Ovary (tissue), 9 donors: ENCODE measurements around the gene GPX2. TPM values are rescaled to one million over a fixed set of nuclear protein-coding genes. Genes with fewer than 3 reads are reported as not detected.

Source experiments
- DNase-seq, 5 donors: peaks; one replicate each; pipeline ENCODE4 v3.0.0-alpha.2; 2019 to 2020
- H3K27ac ChIP-seq, 2 donors: fragments of 200-600 bp; one replicate each; pipeline versions ENCODE4 v1.5.1 to v1.8.0; 2019 to 2022
- H3K27me3 ChIP-seq: fragments of 200-600 bp; one replicate; pipeline ENCODE4 v1.8.0; 2022
- H3K36me3 ChIP-seq: fragments of 200-600 bp; sonication (generic); one replicate; pipeline ENCODE4 v1.5.1; 2019
- H3K4me1 ChIP-seq: one replicate; pipeline ENCODE4 v1.8.1; 2013; ENCODE audit warnings: mild to moderate bottlenecking, moderate library complexity; ENCODE audit not compliant: insufficient read depth
- H3K4me3 ChIP-seq: fragments of 200-600 bp; sonication (generic); one replicate; pipeline ENCODE4 v1.5.1; 2017
- H3K9me3 ChIP-seq, 2 donors: fragments of 200-600 bp in 1 of 2; sonication (generic) in 1 of 2; one replicate each; pipeline versions ENCODE4 v1.5.1 to v1.8.1; 2013 to 2019; ENCODE audit warnings: mild to moderate bottlenecking in 1 of 2, moderate library complexity in 1 of 2
- EP300 ChIP-seq: sonication (generic); formaldehyde crosslinking; IDR thresholded peaks from one replicate; pipeline ENCODE4 v1.6.1; 2017; ENCODE audit warnings: antibody characterized with exemption
- POLR2A ChIP-seq: fragments of 450-650 bp; IDR thresholded peaks from one replicate; pipeline ENCODE4 v1.6.1; 2017; ENCODE audit warnings: antibody characterized with exemption, mild to moderate bottlenecking, moderate library complexity
- WGBS, 3 donors: extraction: QIAGEN DNeasy Blood & Tissue Kit in 1 of 3; methylation state at CpG; one replicate each; pipeline versions ENCODE4 v1.1.5 to v1.1.7; 2013 to 2017; 5-methylcytosine and 5-hydroxymethylcytosine counted together
- intact Hi-C, 4 donors: fragments of 100-400 bp; cut with DNase I; formaldehyde crosslinking; loops; one replicate each; pipeline versions ENCODE4 v1.11.0 to v1.15.1; 2022 to 2023
- polyA plus RNA-seq, 2 donors: library from polyadenylated mRNA; stranded (reverse); fragments of 200-250 nt in 1 of 2; fragments of 350-450 nt in 1 of 2; fragmentation: Illumina TruSeq in 1 of 2; extraction: RNeasy Lipid Tissue Mini Kit (QIAGEN cat#74804) in 1 of 2; gene quantifications; one replicate each; pipeline ENCODE4 v1.2.3, GENCODE V29; 2013 to 2014
- total RNA-seq, 7 donors: library from RNA; depleted of rRNA in 2 of 7; stranded (reverse); fragments of >200 nt in 2 of 7; fragmentation: NEBNext Ultra II Directional in 3 of 7; extraction: Animal tissue kit (Norgen Biotek cat#: 25700) in 3 of 7; gene quantifications; one replicate each; pipeline versions ENCODE4 v1.1.0 to v1.2.4, GENCODE V29; 2016 to 2023
- TF ChIP-seq, protein P1 (sequence below), 3 donors: fragments of 450-650 bp in 2 of 3; fragments of 200-600 bp in 1 of 3; IDR thresholded peaks; one replicate each; pipeline versions ENCODE4 v1.5.1 to v1.8.0; 2016 to 2022; ENCODE audit warnings: antibody characterized with exemption in 3 of 3, mild to moderate bottlenecking in 1 of 3
- donor health status: DM: no; HTN: no; CAD: no; lungs with moderate emphysema.
- donor health status: DM: no; HTN: no; CAD: no.
- donor health status: Bipolar disorder and iron deficiency.
- donor health status: DM: yes; HTN: yes; CAD: no.
- donor health status: DM: no; HTN: no; CAD: no.
- donor health status: DM: yes; HTN: yes; CAD: no.

GPX2 gene
- total and polyA plus RNA-seq, 9 donors, result 1.00 to 4.8 TPM; not detected in 7

DNA sequence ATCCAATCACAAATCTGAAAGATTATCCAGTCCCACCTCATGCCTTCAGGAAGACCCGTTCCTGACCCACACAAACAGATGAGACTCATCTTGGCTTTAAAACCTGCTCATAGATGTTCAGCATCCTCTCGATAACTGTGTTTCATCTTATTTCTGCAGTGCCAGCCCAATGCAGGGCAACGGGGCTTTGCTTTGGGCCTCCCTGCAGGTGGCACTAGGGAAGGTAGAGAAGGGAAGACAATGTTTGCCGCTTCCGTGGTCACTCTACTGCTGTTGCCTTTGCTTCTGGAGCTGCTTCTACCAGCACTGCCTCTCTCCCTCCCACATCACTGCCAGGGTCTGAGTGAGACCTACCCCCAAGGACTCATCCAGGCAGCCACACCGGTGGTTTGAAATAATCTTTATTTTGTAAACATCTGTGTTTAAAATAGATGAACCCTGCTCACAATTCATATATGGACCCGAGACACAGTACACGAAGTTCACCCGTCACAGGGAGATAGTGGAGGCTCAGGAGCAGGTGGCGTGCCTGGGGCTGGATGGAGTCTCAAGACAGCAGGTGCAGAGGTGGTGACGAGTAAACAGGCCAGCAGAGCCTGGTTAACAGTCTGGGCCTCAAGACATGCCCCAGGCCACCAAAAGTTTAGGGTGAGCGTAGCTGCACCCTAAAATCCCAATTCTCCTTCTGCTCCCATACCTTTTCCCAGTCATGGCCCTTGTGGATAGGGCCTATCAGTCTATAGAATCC is 3.1 kb upstream of the GPX2 start:
- TF ChIP-seq POLR2A, result no peak
- TF ChIP-seq EP300, result no peak
- TF ChIP-seq, protein P1, sequence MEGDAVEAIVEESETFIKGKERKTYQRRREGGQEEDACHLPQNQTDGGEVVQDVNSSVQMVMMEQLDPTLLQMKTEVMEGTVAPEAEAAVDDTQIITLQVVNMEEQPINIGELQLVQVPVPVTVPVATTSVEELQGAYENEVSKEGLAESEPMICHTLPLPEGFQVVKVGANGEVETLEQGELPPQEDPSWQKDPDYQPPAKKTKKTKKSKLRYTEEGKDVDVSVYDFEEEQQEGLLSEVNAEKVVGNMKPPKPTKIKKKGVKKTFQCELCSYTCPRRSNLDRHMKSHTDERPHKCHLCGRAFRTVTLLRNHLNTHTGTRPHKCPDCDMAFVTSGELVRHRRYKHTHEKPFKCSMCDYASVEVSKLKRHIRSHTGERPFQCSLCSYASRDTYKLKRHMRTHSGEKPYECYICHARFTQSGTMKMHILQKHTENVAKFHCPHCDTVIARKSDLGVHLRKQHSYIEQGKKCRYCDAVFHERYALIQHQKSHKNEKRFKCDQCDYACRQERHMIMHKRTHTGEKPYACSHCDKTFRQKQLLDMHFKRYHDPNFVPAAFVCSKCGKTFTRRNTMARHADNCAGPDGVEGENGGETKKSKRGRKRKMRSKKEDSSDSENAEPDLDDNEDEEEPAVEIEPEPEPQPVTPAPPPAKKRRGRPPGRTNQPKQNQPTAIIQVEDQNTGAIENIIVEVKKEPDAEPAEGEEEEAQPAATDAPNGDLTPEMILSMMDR (IDR thresholded peaks at IDR 0.05), result no peak
- Histone ChIP-seq H3K36me3 (no peaks in the 10 kb centered on the region), H3K9me3 (no peaks in the 10 kb centered on the region), H3K27ac (no peak overlapping the region), H3K4me1 (no peaks in the 10 kb centered on the region), H3K27me3 (no peaks in the 10 kb centered on the region), H3K4me3 (no peak overlapping the region)
- intact Hi-C loops, result no loop called here
- no peak for DNase-seq
- 78 to 90% (median 85%) methylated on average over 12 of the region's 12 CpGs for WGBS, 3 donors

DNA sequence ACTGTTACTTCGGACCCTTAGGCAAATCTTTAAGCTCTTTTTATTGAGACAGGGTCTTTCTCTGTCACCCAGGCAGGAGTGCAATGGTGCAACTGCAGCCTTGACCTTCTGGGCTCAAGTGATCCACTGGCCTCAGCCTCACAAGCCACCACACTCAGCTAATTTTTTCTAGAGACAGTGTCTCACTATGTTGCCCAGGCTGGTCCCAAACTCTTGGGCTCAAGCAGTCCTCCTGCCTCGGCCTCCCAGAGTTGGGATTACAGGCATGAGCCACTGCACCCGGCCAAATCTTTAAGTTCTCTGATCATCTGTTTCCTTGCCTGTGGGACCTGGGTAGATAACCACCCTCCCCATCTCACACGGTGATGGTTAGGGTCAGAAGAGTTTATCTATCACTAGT is 2.3 kb upstream of the GPX2 start:
- Histone ChIP-seq H3K27ac (no peak overlapping the region), H3K4me3 (no peak overlapping the region), H3K4me1 (no peaks in the 10 kb centered on the region), H3K27me3 (no peaks in the 10 kb centered on the region), H3K36me3 (no peaks in the 10 kb centered on the region), H3K9me3 (no peaks in the 10 kb centered on the region)
- intact Hi-C loops, result no loop called here
- TF ChIP-seq, protein P1 (IDR thresholded peaks at IDR 0.05), result no peak
- TF ChIP-seq POLR2A (no peak), EP300 (no peak)
- no peak for DNase-seq
- 90 to 91% (median 90%) methylated on average over 4 of the region's 4 CpGs for WGBS, 3 donors

DNA sequence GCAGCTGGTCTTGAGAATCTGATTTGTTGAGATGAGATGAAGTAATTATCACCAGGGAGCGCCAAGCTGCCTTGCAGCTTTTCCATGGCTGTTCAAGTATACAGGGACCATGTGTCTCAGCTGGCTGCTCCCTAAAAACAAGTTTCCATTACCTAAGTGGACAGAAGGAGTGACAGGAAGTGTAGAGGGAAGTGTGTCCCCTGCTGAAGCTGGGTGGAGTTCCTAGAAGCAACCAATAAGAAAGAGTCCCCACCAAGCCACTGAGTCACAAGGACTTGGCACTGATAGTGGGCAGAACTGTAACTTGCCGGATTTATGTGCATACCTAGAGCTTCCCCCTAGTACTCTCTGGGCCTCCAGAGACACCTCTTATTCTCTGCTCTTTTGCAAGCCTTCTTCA is 1.5 kb upstream of the GPX2 start:
- TF ChIP-seq POLR2A (no peak), EP300 (no peak)
- TF ChIP-seq, protein P1 (IDR thresholded peaks at IDR 0.05), result no peak
- intact Hi-C loops, result no loop called here
- H3K36me3 ChIP-seq, result no peaks in the 10 kb centered on the region
- DNase-seq, result no peak
- H3K4me1 ChIP-seq, result peaks cover 2% of the 10 kb centered on the region
- H3K4me3 ChIP-seq, result no peak overlapping the region
- no peaks in the 10 kb centered on the region for H3K9me3 ChIP-seq
- no peaks in the 10 kb centered on the region for H3K27me3 ChIP-seq
- no peak overlapping the region for H3K27ac ChIP-seq
- 89 to 95% (median 92%) methylated on average over 2 of the region's 2 CpGs for WGBS, 3 donors

DNA sequence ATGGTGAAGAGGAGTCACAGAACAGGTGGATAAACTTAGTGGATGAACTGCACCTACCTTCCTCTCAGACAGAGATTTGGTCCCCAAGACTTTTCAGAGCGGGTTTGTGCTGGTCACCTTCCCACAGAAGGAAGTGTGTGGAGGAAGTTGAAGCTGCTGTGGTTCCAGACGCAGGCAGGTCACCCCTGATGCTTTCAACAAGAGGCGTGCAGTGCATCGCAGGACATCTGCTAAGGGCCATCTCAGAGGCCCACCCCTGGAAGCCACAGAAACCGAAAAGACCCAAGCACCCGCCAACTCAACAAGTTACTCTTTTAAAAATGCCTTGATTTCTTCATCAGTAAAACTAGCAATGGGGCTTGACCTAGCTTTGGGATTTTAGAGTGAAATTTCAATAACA is 1.0 kb upstream of the GPX2 start:
- TF ChIP-seq POLR2A (no peak), EP300 (no peak)
- TF ChIP-seq, protein P1 (IDR thresholded peaks at IDR 0.05), result no peak
- Histone ChIP-seq H3K4me1 (peaks cover 2% of the 10 kb centered on the region), H3K36me3 (no peaks in the 10 kb centered on the region), H3K27me3 (no peaks in the 10 kb centered on the region), H3K4me3 (no peak overlapping the region), H3K27ac (no peak overlapping the region), H3K9me3 (no peaks in the 10 kb centered on the region)
- DNase-seq, result no peak
- intact Hi-C loops, result no loop called here
- WGBS, 3 donors, result 84 to 91% (median 88%) methylated on average over 6 of the region's 6 CpGs
